HG02943 (cell line): ENCODE measurements around the gene OGT.
"Not testable (repeated sequence)": the region's sequence is repeated elsewhere in the genome, so short reads cannot be mapped to it uniquely, and the experiment has no call there.

ENCODE experiments used
- ATAC-seq: cut with Tn5 transposase; IDR thresholded peaks from one replicate; pipeline ENCODE4 v1.9.1; 2021; ENCODE audit warnings: mild to moderate bottlenecking, low read depth, moderate library complexity; ENCODE audit not compliant: unreplicated experiment

OGT gene

DNA sequence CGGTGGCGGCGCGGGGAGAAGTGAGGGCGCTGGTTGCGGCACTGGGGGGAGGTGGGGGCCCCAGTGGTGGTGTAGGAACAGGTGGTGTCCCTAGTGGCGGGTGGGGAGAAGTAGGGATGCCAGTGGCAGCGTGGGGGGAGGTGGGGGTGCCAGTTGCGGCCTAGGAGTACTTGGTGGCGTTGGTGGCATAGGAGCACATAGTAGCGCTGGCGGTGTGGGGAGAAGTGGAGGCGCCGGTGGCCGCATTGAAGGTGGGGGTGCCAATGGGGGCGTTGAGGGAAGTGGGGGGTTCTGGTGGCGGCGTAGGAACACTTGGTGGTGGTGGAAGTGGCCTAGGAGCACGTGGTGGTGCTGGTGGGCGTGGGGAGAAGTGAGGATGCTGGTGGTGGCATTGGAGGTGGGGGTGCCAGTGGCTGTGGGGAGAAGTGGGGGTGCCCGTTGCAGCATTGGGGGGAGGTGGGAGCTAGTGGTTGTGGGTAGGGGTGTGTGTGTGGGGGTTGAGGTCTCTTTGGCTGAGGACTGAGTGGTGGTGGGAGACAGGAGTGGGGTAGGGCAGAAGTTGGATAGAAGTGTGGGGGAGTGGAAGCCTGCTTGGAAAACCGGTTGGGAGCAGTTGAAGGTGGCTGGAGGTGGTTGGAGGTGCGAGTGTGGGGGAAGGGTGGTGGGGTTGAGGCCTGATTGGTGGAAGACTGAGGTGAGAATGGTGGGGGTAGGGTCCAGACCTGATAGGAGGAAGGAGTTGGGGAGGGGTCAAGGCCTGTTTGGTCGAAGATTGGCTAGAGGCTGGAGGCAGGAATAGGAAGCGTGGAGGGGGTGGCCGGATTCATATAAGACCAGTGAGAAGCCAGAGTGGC is 46.5 kb downstream of the OGT start:
- no peak for ATAC-seq

DNA sequence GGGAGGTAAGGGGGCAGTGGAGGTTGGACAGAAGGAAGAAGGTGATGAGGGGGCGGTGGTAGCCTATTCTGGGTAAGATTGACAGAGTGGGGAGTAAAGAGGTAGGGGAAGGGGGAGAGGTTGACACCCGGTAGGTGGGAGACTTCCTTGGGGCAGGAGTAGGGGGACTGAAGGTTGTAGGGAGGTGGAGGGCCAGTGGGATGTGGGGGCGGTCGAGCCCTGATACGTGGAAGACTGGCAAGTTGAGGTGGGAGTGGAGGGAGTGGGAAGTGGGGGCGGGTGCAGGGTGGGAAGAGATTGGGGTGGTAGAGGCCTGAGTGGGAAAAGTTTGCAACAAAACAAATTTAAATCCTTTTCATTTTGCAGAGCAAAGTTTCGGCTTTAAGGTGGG is 47.1 kb downstream of the OGT start:
- no peak for ATAC-seq

DNA sequence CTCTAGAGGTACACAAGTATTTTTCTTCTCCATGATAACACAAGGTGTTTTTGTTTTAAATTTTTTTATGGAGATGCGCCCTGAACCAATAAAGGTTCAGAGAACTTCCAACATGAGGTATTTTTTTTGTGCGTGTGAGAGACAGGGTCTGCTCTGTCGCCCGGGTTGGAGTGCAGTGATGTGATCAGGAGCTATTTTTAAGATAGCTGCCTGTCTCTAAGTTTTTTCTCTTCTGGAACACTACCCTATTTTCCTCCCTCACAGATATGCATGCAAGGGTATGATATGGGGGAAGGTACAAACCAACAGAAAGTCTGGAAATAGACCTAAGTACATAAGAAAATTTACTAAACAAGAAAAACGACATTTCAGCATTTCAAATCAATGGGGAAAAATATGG is 48.3 kb downstream of the OGT start:
- no peak for ATAC-seq

DNA sequence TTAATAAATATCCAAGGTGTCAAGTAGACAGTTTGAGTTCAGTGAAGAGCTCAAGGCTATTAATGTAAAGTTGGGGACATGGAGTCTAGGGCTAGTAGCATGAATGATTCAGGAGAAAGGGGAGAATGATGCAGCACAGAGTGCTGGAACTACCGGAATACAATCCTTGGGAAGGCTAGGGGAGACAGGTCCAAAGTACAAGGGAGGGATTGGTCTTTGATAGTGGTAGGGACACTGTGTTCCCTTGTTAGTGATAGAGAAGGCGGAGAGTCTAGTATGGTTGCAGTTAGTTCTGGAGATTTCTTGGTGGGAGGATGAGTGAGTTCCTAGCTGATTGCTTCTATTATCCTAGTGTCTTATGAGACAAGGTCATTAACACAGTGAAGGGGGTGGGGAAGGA is 54.0 kb downstream of the OGT start:
- ATAC-seq = no peak

DNA sequence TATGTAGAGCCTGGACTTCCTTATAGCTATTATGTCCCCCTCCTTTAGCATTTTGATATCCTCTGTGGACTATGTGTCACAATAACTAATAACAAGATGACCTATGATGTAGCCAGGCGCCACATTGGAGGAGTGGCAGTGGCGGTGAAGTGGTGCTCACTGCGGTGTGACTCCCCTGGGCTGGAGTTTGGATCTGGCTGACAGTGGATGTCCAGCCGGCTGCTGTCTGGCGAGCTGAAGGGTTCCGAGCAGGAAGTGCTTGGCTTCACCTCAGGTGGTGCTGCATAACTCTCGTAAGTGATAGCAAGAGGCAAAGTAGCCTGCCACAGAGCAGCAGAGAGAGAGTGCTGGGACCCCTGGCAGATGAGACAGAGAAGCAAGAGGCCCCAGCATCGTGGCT is 60.3 kb downstream of the OGT start:
- not testable (repeated sequence) for ATAC-seq

DNA sequence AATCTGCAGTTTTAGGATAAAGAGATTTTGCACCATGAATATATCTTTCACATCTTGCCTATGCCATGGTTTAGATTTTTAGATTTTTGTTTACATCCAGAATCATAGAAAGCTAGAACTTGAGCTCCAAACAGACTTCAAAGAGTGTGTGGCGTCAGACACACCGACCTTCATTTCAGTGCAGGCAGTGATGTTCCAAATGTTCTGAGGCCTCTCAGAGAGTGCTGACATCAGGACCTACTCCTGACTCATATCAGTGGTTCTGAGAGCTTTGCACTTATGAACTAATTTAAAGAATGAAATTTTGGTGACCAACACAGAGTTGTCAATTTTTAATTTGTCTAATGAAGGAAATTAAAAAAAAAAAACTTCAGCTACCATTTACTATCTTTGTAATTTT is 67.1 kb downstream of the OGT start:
- ATAC-seq = no peak

DNA sequence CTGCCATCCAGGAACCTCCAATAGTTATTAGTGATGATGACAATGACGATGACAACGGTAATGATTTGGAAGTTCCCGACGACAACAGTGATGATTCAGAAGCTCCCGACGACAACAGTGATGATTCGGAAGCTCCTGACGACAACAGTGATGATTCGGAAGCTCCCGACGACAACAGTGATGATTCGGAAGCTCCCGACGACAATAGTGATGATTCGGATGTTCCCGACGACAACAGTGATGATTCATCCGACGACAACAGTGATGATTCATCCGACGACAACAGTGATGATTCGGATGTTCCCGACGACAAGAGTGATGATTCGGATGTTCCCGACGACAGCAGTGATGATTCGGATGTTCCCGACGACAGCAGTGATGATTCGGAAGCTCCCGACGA is 70.7 kb downstream of the OGT start:
- ATAC-seq = no peak

DNA sequence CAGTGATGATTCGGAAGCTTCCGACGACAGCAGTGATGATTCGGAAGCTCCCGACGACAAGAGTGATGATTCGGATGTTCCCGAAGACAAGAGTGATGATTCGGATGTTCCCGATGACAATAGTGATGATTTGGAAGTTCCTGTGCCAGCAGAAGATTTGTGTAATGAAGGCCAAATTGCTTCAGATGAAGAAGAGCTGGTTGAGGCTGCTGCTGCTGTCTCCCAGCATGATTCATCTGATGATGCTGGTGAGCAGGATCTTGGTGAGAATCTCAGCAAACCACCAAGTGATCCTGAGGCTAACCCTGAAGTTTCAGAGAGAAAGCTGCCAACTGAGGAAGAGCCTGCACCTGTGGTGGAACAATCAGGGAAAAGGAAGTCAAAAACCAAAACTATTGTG is 71.2 kb downstream of the OGT start:
- ATAC-seq = no peak

DNA sequence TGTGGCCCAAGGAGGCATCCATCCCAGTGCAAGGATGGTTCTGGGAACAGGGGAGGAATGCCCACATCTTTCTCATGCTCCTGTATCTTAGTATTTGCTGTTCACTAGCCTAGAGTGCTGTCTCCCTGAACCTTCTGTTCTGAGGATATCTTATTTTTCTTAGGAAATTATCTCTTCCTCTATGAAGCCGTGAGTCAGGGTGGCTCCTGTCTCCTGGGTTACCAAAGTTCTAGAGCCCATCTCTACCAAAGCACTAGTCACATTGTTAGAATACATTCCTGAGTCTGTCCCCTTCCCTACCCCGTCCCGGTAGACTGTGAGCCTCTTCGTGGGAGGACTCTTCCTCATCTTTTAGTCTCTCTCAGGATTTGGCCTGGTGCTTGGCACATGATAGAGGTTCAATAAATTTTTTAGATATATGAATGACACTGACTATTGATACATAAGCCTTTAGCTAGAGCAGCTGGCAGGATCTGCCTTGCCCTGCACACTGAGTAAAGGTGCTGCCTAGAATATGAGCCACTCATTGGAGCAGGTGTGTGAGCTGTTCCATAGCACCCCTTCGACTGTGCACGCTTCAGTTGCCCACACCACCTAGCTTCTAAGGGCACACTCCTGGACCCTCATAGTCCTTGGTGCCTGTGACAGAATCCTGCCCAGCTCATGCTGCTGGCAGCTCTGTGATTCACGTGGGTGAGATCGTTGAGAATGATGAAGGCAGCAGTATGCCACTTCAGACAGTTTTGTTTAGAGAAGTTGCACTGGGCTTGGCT is 72.1 kb downstream of the OGT start:
- ATAC-seq = no peak

DNA sequence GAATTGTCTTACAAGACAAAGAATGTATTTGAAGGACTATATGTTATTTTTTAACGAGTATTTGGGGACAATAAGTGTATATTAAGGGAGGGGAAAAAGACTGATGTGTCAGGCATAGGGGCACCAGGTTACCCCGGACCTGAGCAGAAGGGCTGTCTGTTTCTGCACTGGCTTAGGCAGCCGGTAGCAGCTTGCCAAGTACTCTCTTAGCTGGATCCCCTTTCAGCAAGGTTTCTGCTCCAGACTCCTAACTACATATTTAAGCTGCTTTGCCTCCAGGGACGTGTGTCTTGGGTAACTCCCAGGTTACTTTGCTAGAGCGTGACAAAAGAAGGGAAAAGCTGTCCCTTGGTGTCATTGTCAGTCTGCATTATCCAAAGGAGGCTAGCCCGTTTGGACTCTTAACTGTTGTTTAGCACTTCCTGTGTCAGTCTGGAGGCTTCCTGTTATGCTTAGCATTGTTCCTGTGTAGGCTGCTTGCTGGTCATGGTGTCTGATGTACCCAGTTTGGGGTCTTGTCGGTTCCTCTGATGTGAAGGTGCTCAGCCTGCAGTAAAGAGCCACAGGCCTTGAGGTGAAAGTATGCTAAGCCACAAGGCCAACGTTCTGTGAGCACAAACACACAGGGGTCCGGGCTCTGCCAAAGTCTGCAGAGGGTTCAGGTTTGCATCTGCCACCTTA is 73.8 kb downstream of the OGT start:
- no peak for ATAC-seq

DNA sequence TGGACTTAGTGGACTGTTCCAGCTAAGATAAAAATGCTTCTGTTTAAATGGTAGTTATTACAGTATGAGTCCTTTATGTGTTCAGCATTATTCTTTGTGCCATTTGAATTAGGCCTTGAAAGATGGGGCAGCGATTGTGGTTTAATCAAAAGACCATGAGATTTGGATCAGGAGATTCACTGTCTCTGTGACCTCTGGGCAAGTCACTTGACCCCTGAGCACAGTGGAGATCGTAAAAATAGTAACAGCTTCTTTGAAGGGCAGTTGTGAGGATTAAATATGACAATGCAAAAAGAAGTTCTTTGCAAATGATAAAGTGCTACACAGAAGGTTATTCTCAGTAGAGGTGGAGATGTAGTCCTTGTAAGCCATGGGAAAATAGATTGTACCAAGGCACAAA is 74.6 kb downstream of the OGT start:
- ATAC-seq = no peak

DNA sequence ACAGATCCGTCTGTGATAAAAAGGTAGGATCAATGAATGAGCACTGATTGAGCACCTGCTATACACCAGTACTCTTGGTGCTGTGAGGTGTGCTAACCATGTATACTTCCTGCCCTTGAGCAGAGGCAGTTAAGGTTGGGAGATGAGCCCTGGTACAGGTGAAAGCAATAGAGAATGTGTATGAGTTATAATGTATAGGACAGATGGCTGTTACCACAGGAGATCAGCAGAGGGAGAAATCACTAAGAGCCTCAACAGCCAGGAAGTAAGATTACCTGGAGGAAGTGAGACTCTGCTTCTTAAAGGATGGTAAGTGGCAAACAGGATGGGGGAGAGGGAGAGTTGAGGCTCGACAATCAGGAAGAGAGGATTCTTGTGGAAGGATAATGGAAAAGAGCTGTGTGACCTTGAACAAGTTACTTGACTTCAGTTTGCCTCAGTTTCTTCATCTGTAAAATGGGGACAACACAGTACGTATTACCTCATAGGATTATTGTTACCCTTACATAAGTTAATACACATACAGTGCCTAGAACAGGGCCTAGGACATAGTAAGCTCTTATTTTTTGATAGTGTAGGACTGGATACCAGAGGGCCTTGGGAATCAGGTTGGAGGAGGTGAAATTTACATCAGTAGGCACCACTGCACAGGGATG is 76.3 kb downstream of the OGT start:
- ATAC-seq = no peak

DNA sequence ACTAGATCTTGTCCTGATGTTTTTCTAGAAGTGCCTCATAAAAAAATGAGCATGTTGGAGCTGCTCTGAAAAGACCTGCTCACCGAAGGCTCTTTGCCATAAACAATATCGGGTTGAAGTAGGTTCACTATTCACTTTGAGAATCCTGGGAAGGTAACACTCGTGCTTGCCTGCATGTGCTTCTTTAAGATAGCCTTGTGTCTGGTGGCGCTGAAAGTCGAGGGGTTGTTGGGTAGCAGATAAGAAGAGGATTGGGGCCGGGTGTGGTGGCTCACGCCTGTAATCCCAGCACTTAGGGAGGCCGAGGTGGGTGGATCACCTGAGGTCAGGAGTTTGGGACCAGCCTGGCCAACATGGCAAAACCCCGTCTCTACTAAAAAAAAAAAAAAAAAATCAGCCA is 78.8 kb downstream of the OGT start:
- not testable (repeated sequence) for ATAC-seq

DNA sequence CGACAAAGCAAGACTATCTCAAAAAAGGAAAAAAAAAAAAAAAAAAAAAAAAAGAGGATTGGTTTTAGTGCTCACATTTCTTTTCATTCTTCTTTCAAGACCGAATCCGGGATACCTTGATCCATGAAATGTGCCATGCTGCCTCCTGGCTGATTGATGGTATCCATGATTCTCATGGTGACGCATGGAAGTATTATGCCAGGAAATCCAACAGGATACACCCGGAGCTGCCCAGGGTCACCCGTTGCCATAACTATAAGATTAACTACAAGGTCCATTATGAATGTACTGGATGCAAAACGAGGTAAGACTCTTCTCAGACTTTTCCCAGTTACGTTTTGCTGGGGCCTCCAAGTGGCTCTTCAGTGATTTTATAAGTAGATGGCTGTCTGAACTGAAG is 79.4 kb downstream of the OGT start:
- no peak for ATAC-seq

DNA sequence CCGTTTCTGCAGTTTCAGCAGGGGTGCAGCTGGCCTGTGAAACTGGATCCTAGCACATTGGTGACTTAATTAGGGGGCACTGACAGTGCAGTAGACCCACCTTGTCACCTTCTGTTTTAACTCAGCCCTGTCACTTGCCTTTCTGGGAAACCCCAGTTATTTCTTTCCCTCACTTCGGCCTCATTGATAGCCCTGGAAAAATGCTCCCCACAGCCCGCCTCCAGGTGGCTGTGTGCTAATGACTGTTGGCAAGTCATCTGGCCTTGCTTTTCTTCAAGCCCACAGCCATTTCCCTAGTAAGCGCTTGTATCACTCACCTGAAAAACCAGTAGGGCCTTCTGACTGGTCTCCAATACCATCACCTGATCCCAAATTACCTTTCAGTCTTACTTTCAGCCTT is 82.2 kb downstream of the OGT start:
- ATAC-seq = no peak

DNA sequence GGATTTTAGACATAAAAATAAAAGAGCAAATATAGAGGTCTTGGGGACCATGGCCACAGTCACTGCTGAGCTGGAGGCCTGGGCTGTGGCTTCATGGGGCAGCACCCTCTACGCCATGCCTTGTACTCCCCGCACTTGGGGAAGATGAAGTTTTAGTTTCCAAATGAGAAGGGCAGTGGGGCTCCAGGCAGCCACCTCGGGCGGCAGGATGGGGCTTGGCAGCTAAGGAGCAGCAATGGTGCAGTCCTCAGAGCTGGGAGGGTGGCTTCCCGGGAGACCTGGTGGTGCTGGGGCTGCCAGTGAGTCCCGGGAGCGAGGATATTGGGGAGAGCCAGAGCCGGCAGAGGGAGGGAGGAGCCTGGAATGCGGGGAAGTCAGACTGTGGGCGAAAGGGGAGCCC is 83.0 kb downstream of the OGT start:
- no peak for ATAC-seq

DNA sequence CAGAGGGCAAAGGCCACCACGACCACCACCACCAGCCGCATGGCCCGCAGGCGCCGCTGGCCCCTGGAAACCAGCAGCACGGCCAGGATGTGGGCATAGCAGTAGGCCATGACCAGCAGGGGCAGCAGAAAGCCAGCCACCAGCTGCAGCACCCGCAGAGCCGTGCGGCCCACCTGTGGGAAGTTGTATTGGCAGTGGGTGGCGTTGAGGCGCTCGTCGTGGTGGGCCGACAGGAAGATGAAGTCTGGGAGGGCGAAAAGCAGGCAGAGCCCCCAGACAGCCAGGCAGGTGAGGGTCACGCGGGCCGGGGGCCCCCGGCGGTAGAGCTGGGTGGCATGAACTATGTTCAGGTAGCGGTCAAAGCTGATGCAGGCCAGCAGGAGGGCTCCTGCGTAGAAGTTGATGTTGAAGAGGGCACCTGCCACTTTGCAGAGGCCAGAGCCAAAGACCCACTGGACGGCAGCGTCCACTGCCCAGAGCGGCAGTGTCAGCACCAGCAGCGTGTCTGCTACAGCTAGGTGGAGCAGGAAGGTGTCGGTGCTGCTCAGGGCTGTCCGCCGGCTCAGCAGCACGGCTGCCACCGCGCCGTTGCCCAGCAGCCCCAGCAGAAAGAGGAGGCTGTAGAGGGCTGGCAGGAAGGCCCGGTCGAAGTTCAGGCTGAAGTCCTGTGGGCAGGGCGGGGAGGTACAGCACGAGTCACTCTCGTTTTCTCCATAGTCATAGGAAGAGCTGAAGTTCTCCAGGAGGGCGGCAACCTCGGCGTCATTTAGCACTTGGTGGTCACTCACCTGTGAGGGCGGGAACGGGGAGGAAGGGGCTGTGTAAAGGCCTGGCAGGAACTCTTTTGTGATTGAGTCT is 84.0 kb downstream of the OGT start:
- ATAC-seq = no peak

DNA sequence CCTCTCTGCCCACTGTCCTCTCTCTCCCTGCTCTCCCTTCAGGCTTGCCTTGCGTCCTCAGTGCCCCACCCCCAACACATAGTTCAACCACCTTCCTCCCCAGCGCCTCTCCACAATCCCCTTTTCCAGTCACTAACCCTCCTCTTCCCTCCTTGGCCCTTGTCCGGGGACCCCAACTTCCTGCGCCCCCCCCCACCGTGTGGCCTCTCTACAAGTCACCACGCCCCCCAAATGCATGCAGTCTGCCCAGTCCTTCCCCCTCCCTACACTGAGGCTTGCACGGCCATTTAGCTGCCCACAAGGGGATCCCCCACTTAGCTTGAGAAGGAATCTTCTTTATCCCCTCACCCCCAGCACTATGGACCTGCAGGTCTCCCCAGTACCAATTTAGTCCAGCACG is 84.8 kb downstream of the OGT start:
- no peak for ATAC-seq

DNA sequence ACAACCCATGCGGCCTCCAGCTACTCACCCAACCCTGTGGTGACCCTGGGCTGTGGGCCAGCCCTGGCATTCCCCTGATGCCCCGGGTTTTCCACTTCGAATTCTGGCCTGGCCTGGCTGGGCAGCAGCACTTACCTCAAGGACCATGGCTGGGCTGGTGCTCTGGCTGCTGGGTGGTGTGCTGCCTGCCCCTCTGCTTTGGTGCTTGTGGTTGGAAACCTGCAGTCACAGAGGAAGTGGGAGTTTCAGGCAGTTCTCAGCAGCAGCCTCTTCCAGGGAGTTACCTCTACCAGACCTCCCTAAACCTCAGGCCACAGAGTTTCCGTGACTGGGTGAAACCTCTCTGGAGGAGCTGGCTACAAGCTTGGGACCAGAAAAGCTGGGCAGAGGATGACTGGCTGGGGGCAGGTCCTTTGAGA is 85.4 kb downstream of the OGT start, which contains the start of gene CXCR3:
Gene CXCR3 (minus strand): TSS at position 209 of the 419 bp plus-strand sequence. CDS start 62 bp downstream, at position 147.
- ATAC-seq = peak; percentile 48

DNA sequence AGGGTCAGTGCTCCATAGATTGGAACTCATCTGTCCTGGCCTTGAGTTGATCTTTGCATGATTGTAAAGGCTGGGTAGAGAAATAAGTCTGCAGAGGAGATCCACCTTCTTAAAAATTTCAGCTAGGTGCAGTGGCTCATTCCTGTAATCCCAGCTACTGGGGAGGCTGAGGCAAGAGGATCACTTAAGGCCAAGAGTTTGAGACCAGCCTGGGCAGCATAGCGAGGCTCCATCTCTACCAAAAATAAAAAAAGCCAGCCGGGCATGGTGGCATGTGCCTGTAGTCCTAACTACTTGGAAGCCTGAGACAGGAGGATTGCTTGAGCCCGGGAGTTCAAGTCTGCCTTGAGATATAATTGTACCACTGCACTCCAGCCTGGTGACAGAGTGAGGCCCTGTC is 85.9 kb downstream of the OGT start:
- ATAC-seq = no peak
